B cell (primary cell): ENCODE results near the gene AIF1. TPM values are rescaled to one million over a fixed set of nuclear protein-coding genes. Genes with fewer than 3 reads are reported as not detected.

Experiments used
- ATAC-seq: fragments of 200-7000 bp; cut with Tn5 transposase; one replicate; pipeline ENCODE4 v1.10.0; 2021; ENCODE audit warnings: low read depth, mild to moderate bottlenecking, moderate number of reproducible peaks, moderate library complexity
- CTCF ChIA-PET: fragments of 350-600 bp; sonication (Branson Sonifier 250); formaldehyde crosslinking; loops from one replicate; lab custom pipeline; 2021; ENCODE audit warnings: antibody characterized with exemption, inconsistent platforms; lab: Charles Lee
- POLR2A ChIA-PET: fragments of 350-600 bp; sonication (Branson Sonifier 250); formaldehyde crosslinking; loops from one replicate; lab custom pipeline; 2021; ENCODE audit warnings: antibody characterized with exemption; lab: Charles Lee
- DNase-seq: peaks from one replicate; pipeline ENCODE4 v3.0.0; 2013
- H2AFZ ChIP-seq: 2 replicates; pipeline ENCODE4 v1.6.1; 2012; ENCODE audit warnings: mild to moderate bottlenecking, low read depth, low read length; ENCODE audit not compliant: insufficient read depth, poor library complexity, severe bottlenecking
- H3K27ac ChIP-seq, 2 donors: 1 replicate in 1 of 2; 2 replicates in 1 of 2; pipeline ENCODE4 v1.5.1; 2012 to 2013; ENCODE audit warnings: low read length in 2 of 2, mild to moderate bottlenecking in 2 of 2, moderate library complexity in 1 of 2
- H3K27me3 ChIP-seq, 4 experiments: fragments of 200-600 bp in 1 of 4; sonication (generic) in 1 of 4; replicated peaks in 1 of 4; 1 replicate in 2 of 4; 2 replicates in 2 of 4; pipeline versions ENCODE4 v1.6.1 to v1.7.0; 2013 to 2016; ENCODE audit warnings: low read length in 3 of 4, mild to moderate bottlenecking in 2 of 4, mixed read lengths in 1 of 4, moderate library complexity in 1 of 4; ENCODE audit not compliant: insufficient read depth in 4 of 4, control insufficient read depth in 3 of 4; ENCODE audit errors: control extremely low read depth in 1 of 4
- H3K36me3 ChIP-seq, 2 experiments: replicated peaks in 1 of 2; 1 replicate in 1 of 2; 2 replicates in 1 of 2; pipeline versions ENCODE4 v1.6.1 to v1.7.1; 2013; ENCODE audit warnings: low read length in 1 of 2; ENCODE audit not compliant: insufficient read depth in 2 of 2, control insufficient read depth in 1 of 2; ENCODE audit errors: control extremely low read depth in 1 of 2, extremely low read depth in 1 of 2
- H3K4me1 ChIP-seq, 2 donors: fragments of 200-600 bp in 1 of 2; sonication (generic) in 1 of 2; 1 replicate in 1 of 2; 2 replicates in 1 of 2; pipeline versions ENCODE4 v1.5.1 to v1.6.1; 2013 to 2017; ENCODE audit warnings: low read length in 2 of 2; ENCODE audit not compliant: control insufficient read depth in 2 of 2, insufficient read depth in 2 of 2
- H3K4me2 ChIP-seq: replicated peaks from 2 replicates; pipeline ENCODE3; 2012; ENCODE audit warnings: mild to moderate bottlenecking, low read depth, low read length; ENCODE audit not compliant: poor library complexity, severe bottlenecking
- H3K4me3 ChIP-seq, 5 experiments: fragments of 200-600 bp in 1 of 5; sonication (generic) in 1 of 5; 1 replicate in 3 of 5; 2 replicates in 2 of 5; pipeline versions ENCODE4 v1.5.1 to v1.7.0; 2011 to 2016; ENCODE audit warnings: low read length in 4 of 5, mild to moderate bottlenecking in 4 of 5, low read depth in 2 of 5, control low read depth in 1 of 5, moderate library complexity in 1 of 5; ENCODE audit not compliant: insufficient read depth in 1 of 5; ENCODE audit errors: control extremely low read depth in 1 of 5, extremely low read depth in 1 of 5
- H3K79me2 ChIP-seq: fragments of 200-600 bp; sonication (generic); one replicate; pipeline ENCODE4 v1.6.0; 2016; ENCODE audit warnings: low read length; ENCODE audit not compliant: control insufficient read depth, insufficient read depth
- H3K9ac ChIP-seq: fragments of 200-600 bp; sonication (generic); 2 replicates; pipeline ENCODE4 v1.6.1; 2017; ENCODE audit warnings: mild to moderate bottlenecking, low read length, moderate library complexity
- H3K9me3 ChIP-seq, 3 donors: one replicate each; pipeline versions ENCODE4 v1.6.1 to v1.7.1; 2013; ENCODE audit warnings: low read length in 2 of 3; ENCODE audit not compliant: control insufficient read depth in 2 of 3, insufficient read depth in 1 of 3; ENCODE audit errors: control extremely low read depth in 1 of 3
- H4K20me1 ChIP-seq: 2 replicates; pipeline ENCODE4 v1.6.0; 2012; ENCODE audit warnings: mild to moderate bottlenecking, low read length; ENCODE audit not compliant: insufficient read depth, control insufficient read depth, poor library complexity, severe bottlenecking
- H3K27ac Mint-ChIP-seq: one replicate; pipeline ENCODE4 v1.8.0; 2021; ENCODE audit warnings: mixed read lengths
- H3K27me3 Mint-ChIP-seq: one replicate; pipeline ENCODE4 v1.8.0; 2021; ENCODE audit warnings: mixed read lengths
- H3K4me1 Mint-ChIP-seq: one replicate; pipeline ENCODE4 v1.8.0; 2021; ENCODE audit warnings: mixed read lengths
- H3K4me3 Mint-ChIP-seq: one replicate; pipeline ENCODE4 v1.8.0; 2021; ENCODE audit warnings: mixed read lengths
- H3K9me3 Mint-ChIP-seq: one replicate; pipeline ENCODE4 v1.8.0; 2022; ENCODE audit warnings: mixed read lengths; ENCODE audit not compliant: insufficient read depth
- EZH2 ChIP-seq: IDR thresholded peaks from 2 replicates; pipeline ENCODE4 v1.6.1; 2012; ENCODE audit warnings: borderline replicate concordance, low read depth, mild to moderate bottlenecking, moderate library complexity, low read length; ENCODE audit not compliant: insufficient read depth, poor library complexity, severe bottlenecking
- WGBS: methylation state at CpG from one replicate; pipeline ENCODE4 v1.1.5; 2013; ENCODE audit warnings: missing lambda C conversion rate; ENCODE audit not compliant: insufficient coverage; 5-methylcytosine and 5-hydroxymethylcytosine counted together
- intact Hi-C: fragments of 100-400 bp; cut with micrococcal nuclease; formaldehyde crosslinking; loops from one replicate; pipeline ENCODE4 v1.10.0; 2022
- polyA plus RNA-seq: library from polyadenylated mRNA; depleted of rRNA; stranded (reverse); fragments of >200 nt; gene quantifications from 2 replicates; pipeline ENCODE4 v1.2.3, GENCODE V29; 2012
- total RNA-seq, 2 donors: library from RNA; stranded (reverse); fragments of 120-200 nt in 1 of 2; gene quantifications; 1 replicate in 1 of 2; 2 replicates in 1 of 2; pipeline versions ENCODE4 v1.2.3 to v1.2.4, GENCODE V29; 2013 to 2022
- TF ChIP-seq, protein P1 (sequence below): fragments of 200-600 bp; IDR thresholded peaks from one replicate; pipeline ENCODE4 v1.8.0; 2022; ENCODE audit warnings: antibody characterized with exemption, mild to moderate bottlenecking

Gene AIF1
- total and polyA plus RNA-seq, 2 donors (not counting 1 experiment from before 2014, with no cell fraction given), result 1.3 to 7.5 TPM

GRCh38 chr6:31579119-31579505, 35.9 kb upstream of the AIF1 start:
- Mint-ChIP-seq H3K27ac (peak overlapping the region; percentile 99), H3K4me3 (peak overlapping the region; percentile 98), H3K27me3 (no peaks in the 10 kb centered on the region), H3K9me3 (no peaks in the 10 kb centered on the region), H3K4me1 (peaks cover 83% of the 10 kb centered on the region)
- H3K27me3 ChIP-seq, result no peaks in the 10 kb centered on the region
- H3K27ac ChIP-seq, result peak overlapping the region; percentile 95 to 97
- H3K9ac ChIP-seq, result peak overlapping the region; percentile 97
- ATAC-seq (no peak), DNase-seq (no peak)
- peaks cover 33% of the 10 kb centered on the region for H4K20me1 ChIP-seq
- TF ChIP-seq EZH2, result no peak
- TF ChIP-seq, protein P1, sequence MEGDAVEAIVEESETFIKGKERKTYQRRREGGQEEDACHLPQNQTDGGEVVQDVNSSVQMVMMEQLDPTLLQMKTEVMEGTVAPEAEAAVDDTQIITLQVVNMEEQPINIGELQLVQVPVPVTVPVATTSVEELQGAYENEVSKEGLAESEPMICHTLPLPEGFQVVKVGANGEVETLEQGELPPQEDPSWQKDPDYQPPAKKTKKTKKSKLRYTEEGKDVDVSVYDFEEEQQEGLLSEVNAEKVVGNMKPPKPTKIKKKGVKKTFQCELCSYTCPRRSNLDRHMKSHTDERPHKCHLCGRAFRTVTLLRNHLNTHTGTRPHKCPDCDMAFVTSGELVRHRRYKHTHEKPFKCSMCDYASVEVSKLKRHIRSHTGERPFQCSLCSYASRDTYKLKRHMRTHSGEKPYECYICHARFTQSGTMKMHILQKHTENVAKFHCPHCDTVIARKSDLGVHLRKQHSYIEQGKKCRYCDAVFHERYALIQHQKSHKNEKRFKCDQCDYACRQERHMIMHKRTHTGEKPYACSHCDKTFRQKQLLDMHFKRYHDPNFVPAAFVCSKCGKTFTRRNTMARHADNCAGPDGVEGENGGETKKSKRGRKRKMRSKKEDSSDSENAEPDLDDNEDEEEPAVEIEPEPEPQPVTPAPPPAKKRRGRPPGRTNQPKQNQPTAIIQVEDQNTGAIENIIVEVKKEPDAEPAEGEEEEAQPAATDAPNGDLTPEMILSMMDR, result no peak
- peaks cover 89% of the 10 kb centered on the region for H3K79me2 ChIP-seq
- H3K4me1 ChIP-seq, result peaks cover 65 to 83% of the 10 kb centered on the region in 2 donors
- peak overlapping the region in 3 of 5 experiments; percentile 83 to 100 (median 85) for H3K4me3 ChIP-seq
- POLR2A ChIA-PET, result interaction anchor here (35.3 to 42.6 kb wide), 2 partner anchors 6 to 13 kb away, joined by 1450 read pairs; partner anchors contain the start of genes ATP6V1G2, LST1, LTA and LTB
- CTCF ChIA-PET, result interaction anchor here (1.8 to 35.3 kb wide), 3 partner anchors 16 to 254 kb away, joined by 7 to 2241 read pairs (median 1108); partner anchors contain the start of genes ATP6V1G2, LST1, LTA and NCR3
- no peak overlapping the region for H2AFZ ChIP-seq
- 93% methylated on average over 2 of the region's 3 CpGs for WGBS
- no peaks in the 10 kb centered on the region for H3K9me3 ChIP-seq
- H3K4me2 ChIP-seq, result peak overlapping the region; percentile 88
- peaks cover 2 to 39% of the 10 kb centered on the region in 2 experiments for H3K36me3 ChIP-seq
- intact Hi-C loops, result no loop called here
